ENCODE measurements around the gene CD84.

GRCh38 chr1:160575112-160575664 lies 4.1 kb downstream of the CD84 start:
- no peak for TF ChIP-seq POLR2A (IDR thresholded peaks at IDR 0.05)
- no peak for TF ChIP-seq CTCF (IDR thresholded peaks at IDR 0.05)
